OCI-M1 (cell line): ENCODE data around the gene TERB2.
"Not testable (repeated sequence)": the region's sequence is repeated elsewhere in the genome, so short reads cannot be mapped to it uniquely, and the experiment has no call there.

Experiments
- DNase-seq: peaks from one replicate; lab custom pipeline; 2025; lab: John Stamatoyannopoulos, UW

TERB2 gene

GRCh38 chr15:45003731-45004410 lies 47.4 kb downstream of the TERB2 start:
- DNase-seq = not testable (repeated sequence)

- not testable (repeated sequence) for DNase-seq
Measured at GRCh38 chr15:45004590-45005175, 48.2 kb downstream of the TERB2 start.

- no peak for DNase-seq
Measured at GRCh38 chr15:45009046-45009445, 52.6 kb downstream of the TERB2 start.

GRCh38 chr15:45015114-45015513 lies 58.6 kb downstream of the TERB2 start:
- not testable (repeated sequence) for DNase-seq

- not testable (repeated sequence) for DNase-seq
Measured at GRCh38 chr15:45020222-45020900, 63.9 kb downstream of the TERB2 start.

GRCh38 chr15:45020901-45021259 lies 64.4 kb downstream of the TERB2 start:
- not testable (repeated sequence) for DNase-seq

- DNase-seq = no peak
Measured at GRCh38 chr15:45021348-45021747, 64.9 kb downstream of the TERB2 start.

- DNase-seq = peak; percentile 95
Measured at GRCh38 chr15:45022871-45023658, 66.6 kb downstream of the TERB2 start, which contains the start of gene SORD. SORD (plus strand) TSS chr15:45023195; CDS start chr15:45023284, 89 bp downstream.

- DNase-seq = peak; percentile 58
Measured at GRCh38 chr15:45023659-45024225, 67.3 kb downstream of the TERB2 start.

- DNase-seq = not testable (repeated sequence)
Measured at GRCh38 chr15:45024649-45025048, 68.2 kb downstream of the TERB2 start.

- DNase-seq = not testable (repeated sequence)
Measured at GRCh38 chr15:45025627-45026026, 69.1 kb downstream of the TERB2 start.

- DNase-seq = no peak
Measured at GRCh38 chr15:45026651-45027190, 70.2 kb downstream of the TERB2 start.

GRCh38 chr15:45027220-45027619 lies 70.7 kb downstream of the TERB2 start:
- no peak for DNase-seq
